ENCODE measurements around the gene TEX26.

TEX26 gene

GRCh38 chr13:30928978-30929377 lies 3.5 kb upstream of the TEX26 start:
- H3K27me3 ChIP-seq (replicated peaks; ENCODE audit: insufficient read depth, low read length): no peaks in the 10 kb centered on the region
- no peaks in the 10 kb centered on the region for H3K79me2 ChIP-seq (ENCODE audit: low read length)
- H3K9me3 ChIP-seq (replicated peaks; ENCODE audit: insufficient read depth, low read length): no peaks in the 10 kb centered on the region
- TF ChIP-seq CTCF (IDR thresholded peaks at IDR 0.05; ENCODE audit: low read length) (no peak), EZH2 (optimal IDR thresholded peaks at IDR 0.05; ENCODE audit: low read depth, low read length) (no peak), EZH2phosphoT487 (IDR thresholded peaks at IDR 0.05; ENCODE audit: low read length) (no peak)
- H3K4me3 ChIP-seq (ENCODE audit: low read length): no peak overlapping the region
- no peaks in the 10 kb centered on the region for H3F3A ChIP-seq (ENCODE audit: insufficient read depth, low read length)
- H3K27ac ChIP-seq (ENCODE audit: low read length): no peak overlapping the region
- H3K4me1 ChIP-seq (ENCODE audit: low read length): no peaks in the 10 kb centered on the region
- H4K20me1 ChIP-seq (ENCODE audit: insufficient read depth, low read length): no peaks in the 10 kb centered on the region
- no peaks in the 10 kb centered on the region for H3K9me2 ChIP-seq (replicated peaks; ENCODE audit: insufficient read depth, low read length)
- no peak overlapping the region for H2AFZ ChIP-seq (ENCODE audit: low read length)
- H3K4me2 ChIP-seq (ENCODE audit: low read depth, low read length): no peak overlapping the region
- H3K36me3 ChIP-seq (replicated peaks; ENCODE audit: insufficient read depth, low read length): no peaks in the 10 kb centered on the region
- DNase-seq: no peak
- H3K9ac ChIP-seq (ENCODE audit: low read length): no peak overlapping the region

GRCh38 chr13:30933354-30933670 lies 856 bp downstream of the TEX26 start:
- no peak overlapping the region for H2AFZ ChIP-seq (ENCODE audit: low read length)
- no peaks in the 10 kb centered on the region for H3K79me2 ChIP-seq (ENCODE audit: low read length)
- no peak for DNase-seq
- H3K4me2 ChIP-seq (ENCODE audit: low read depth, low read length): no peak overlapping the region
- H3K9me3 ChIP-seq (replicated peaks; ENCODE audit: insufficient read depth, low read length): no peaks in the 10 kb centered on the region
- TF ChIP-seq EZH2phosphoT487 (IDR thresholded peaks at IDR 0.05; ENCODE audit: low read length) (no peak), CTCF (IDR thresholded peaks at IDR 0.05; ENCODE audit: low read length) (no peak), EZH2 (optimal IDR thresholded peaks at IDR 0.05; ENCODE audit: low read depth, low read length) (no peak)
- H3K9me2 ChIP-seq (replicated peaks; ENCODE audit: insufficient read depth, low read length): no peaks in the 10 kb centered on the region
- H3K27ac ChIP-seq (ENCODE audit: low read length): no peak overlapping the region
- H3K9ac ChIP-seq (ENCODE audit: low read length): no peak overlapping the region
- H3K27me3 ChIP-seq (replicated peaks; ENCODE audit: insufficient read depth, low read length): no peaks in the 10 kb centered on the region
- no peaks in the 10 kb centered on the region for H3F3A ChIP-seq (ENCODE audit: insufficient read depth, low read length)
- H3K4me1 ChIP-seq (ENCODE audit: low read length): no peaks in the 10 kb centered on the region
- no peak overlapping the region for H3K4me3 ChIP-seq (ENCODE audit: low read length)
- no peaks in the 10 kb centered on the region for H4K20me1 ChIP-seq (ENCODE audit: insufficient read depth, low read length)
- no peaks in the 10 kb centered on the region for H3K36me3 ChIP-seq (replicated peaks; ENCODE audit: insufficient read depth, low read length)

GRCh38 chr13:30934381-30934780 lies 1.9 kb downstream of the TEX26 start:
- no peaks in the 10 kb centered on the region for H3F3A ChIP-seq (ENCODE audit: insufficient read depth, low read length)
- H3K4me1 ChIP-seq (ENCODE audit: low read length): no peaks in the 10 kb centered on the region
- H3K9me3 ChIP-seq (replicated peaks; ENCODE audit: insufficient read depth, low read length): no peaks in the 10 kb centered on the region
- no peaks in the 10 kb centered on the region for H3K27me3 ChIP-seq (replicated peaks; ENCODE audit: insufficient read depth, low read length)
- no peaks in the 10 kb centered on the region for H3K9me2 ChIP-seq (replicated peaks; ENCODE audit: insufficient read depth, low read length)
- no peaks in the 10 kb centered on the region for H4K20me1 ChIP-seq (ENCODE audit: insufficient read depth, low read length)
- H2AFZ ChIP-seq (ENCODE audit: low read length): no peak overlapping the region
- H3K9ac ChIP-seq (ENCODE audit: low read length): no peak overlapping the region
- H3K27ac ChIP-seq (ENCODE audit: low read length): no peak overlapping the region
- H3K36me3 ChIP-seq (replicated peaks; ENCODE audit: insufficient read depth, low read length): no peaks in the 10 kb centered on the region
- H3K4me3 ChIP-seq (ENCODE audit: low read length): no peak overlapping the region
- TF ChIP-seq CTCF (IDR thresholded peaks at IDR 0.05; ENCODE audit: low read length) (no peak), EZH2phosphoT487 (IDR thresholded peaks at IDR 0.05; ENCODE audit: low read length) (no peak), EZH2 (optimal IDR thresholded peaks at IDR 0.05; ENCODE audit: low read depth, low read length) (no peak)
- no peaks in the 10 kb centered on the region for H3K79me2 ChIP-seq (ENCODE audit: low read length)
- no peak for DNase-seq
- H3K4me2 ChIP-seq (ENCODE audit: low read depth, low read length): no peak overlapping the region

Measured in MM.1S (cell line).